ENCODE measurements around the gene ANKRD1. TPM values are rescaled to one million over a fixed set of nuclear protein-coding genes. Genes with fewer than 3 reads are reported as not detected.

Gene ANKRD1
- total RNA-seq, 4 donors from 2014 or later: 0.83 TPM; not detected in 3

- intact Hi-C loops (cut with DNase I): no loop called here
- 88% methylated on average over 3 of the region's 3 CpGs for WGBS
- DNase-seq (ENCODE audit: extremely low spot score): no peak
- peaks cover 0 to 6% (median 5%) of the 10 kb centered on the region in 4 donors for H3K4me1 ChIP-seq
- no peak overlapping the region for H3K4me3 ChIP-seq
- no peak overlapping the region for H3K27ac ChIP-seq (replicated peaks in 1 of 4)
- H3K36me3 ChIP-seq: peaks cover 0 to 9% (median 0%) of the 10 kb centered on the region in 4 donors
- TF ChIP-seq CTCF (IDR thresholded peaks at IDR 0.05) (no peak), POLR2AphosphoS5 (IDR thresholded peaks at IDR 0.05) (no peak), POLR2A (IDR thresholded peaks at IDR 0.05; ENCODE audit: low read depth) (no peak), EP300 (IDR thresholded peaks at IDR 0.05) (no peak)
- H3K27me3 ChIP-seq: peaks cover 0 to 34% (median 0%) of the 10 kb centered on the region in 4 donors
- H3K9me3 ChIP-seq: no peaks in the 10 kb centered on the region
Measured at GRCh38 chr10:90924552-90924951, 3.7 kb upstream of the ANKRD1 start.

DNA sequence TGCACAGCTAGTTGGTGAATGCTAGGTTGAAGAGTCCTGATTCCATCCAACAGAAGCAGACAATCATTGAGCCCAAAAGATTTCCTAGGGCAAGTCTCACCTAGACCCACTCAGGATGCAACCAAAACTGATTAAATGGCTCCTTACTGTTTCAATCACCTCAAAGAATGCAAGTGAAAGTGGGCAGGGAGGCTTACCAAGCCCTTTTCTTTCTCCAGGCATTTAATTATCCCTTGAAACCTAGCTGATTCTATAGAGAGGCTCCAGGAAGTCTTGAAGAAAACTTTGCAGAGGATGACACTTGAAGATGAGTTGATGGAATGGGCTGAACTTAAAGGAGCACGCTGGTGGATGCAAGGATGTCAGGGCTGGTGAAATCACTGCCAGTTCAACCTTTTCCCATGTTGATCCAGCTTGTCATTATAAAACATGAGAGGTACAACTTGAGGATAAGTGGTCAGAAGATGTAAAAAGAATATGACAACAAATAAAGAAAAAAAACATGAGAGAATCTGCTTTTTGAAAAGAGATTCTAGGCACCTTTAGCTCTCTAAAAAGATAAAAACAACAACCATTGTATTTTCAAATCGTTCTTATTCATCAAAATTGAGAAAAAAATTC, 2.3 kb upstream of the ANKRD1 start:
- no peaks in the 10 kb centered on the region for H3K9me3 ChIP-seq
- no peaks in the 10 kb centered on the region for H3K4me1 ChIP-seq
- no peak for DNase-seq (ENCODE audit: extremely low spot score)
- H3K27ac ChIP-seq (replicated peaks in 1 of 4): no peak overlapping the region
- H3K27me3 ChIP-seq: peaks cover 0 to 34% (median 0%) of the 10 kb centered on the region in 4 donors
- intact Hi-C loops (cut with DNase I): no loop called here
- WGBS: 67% methylated on average over 2 of the region's 2 CpGs
- H3K36me3 ChIP-seq: peaks cover 0 to 22% (median 0%) of the 10 kb centered on the region in 4 donors
- H3K4me3 ChIP-seq: no peak overlapping the region
- TF ChIP-seq POLR2A (IDR thresholded peaks at IDR 0.05; ENCODE audit: low read depth) (no peak), EP300 (IDR thresholded peaks at IDR 0.05) (no peak), CTCF (IDR thresholded peaks at IDR 0.05) (no peak), POLR2AphosphoS5 (IDR thresholded peaks at IDR 0.05) (no peak)

DNA sequence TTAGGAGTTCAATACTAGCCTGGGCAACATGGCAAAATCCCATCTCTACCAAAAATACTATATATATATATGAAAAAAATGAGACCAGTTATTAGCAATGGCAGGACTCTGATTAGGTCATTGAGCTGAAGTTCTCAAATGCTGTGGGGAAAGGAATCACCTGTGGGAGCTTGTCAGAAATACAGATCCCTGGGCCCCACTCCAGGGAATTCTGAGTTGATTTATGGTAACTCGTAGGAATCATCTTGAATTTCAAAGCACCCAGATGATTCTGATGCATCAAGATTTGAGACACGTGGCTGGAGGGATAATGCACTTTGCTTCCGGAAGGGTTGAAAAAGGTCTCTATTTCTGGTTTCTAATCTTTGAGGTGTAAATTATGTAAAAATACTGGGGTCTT, 1.0 kb upstream of the ANKRD1 start:
- Histone ChIP-seq H3K4me3 (no peak overlapping the region), H3K27me3 (peaks cover 0 to 38% (median 0%) of the 10 kb centered on the region in 4 donors), H3K9me3 (no peaks in the 10 kb centered on the region), H3K27ac (replicated peaks in 1 of 4) (no peak overlapping the region), H3K36me3 (peaks cover 0 to 35% (median 0%) of the 10 kb centered on the region in 4 donors), H3K4me1 (no peaks in the 10 kb centered on the region)
- WGBS: 78% methylated on average over 3 of the region's 3 CpGs
- TF ChIP-seq CTCF (IDR thresholded peaks at IDR 0.05): no peak
- TF ChIP-seq POLR2AphosphoS5 (IDR thresholded peaks at IDR 0.05): no peak
- TF ChIP-seq POLR2A (IDR thresholded peaks at IDR 0.05; ENCODE audit: low read depth): no peak
- TF ChIP-seq EP300 (IDR thresholded peaks at IDR 0.05): no peak
- intact Hi-C loops (cut with DNase I): no loop called here
- no peak for DNase-seq (ENCODE audit: extremely low spot score)

GRCh38 chr10:90919683-90920574, 958 bp downstream of the ANKRD1 start:
- no peak for TF ChIP-seq EP300 (IDR thresholded peaks at IDR 0.05)
- no peak for TF ChIP-seq POLR2A (IDR thresholded peaks at IDR 0.05; ENCODE audit: low read depth)
- TF ChIP-seq CTCF (IDR thresholded peaks at IDR 0.05): no peak
- TF ChIP-seq POLR2AphosphoS5 (IDR thresholded peaks at IDR 0.05): no peak
- no peak overlapping the region for H3K27ac ChIP-seq (replicated peaks in 1 of 4)

More at GRCh38 chr10:90919683-90920574, 958 bp downstream of the ANKRD1 start:
- intact Hi-C loops (cut with DNase I): no loop called here
- Histone ChIP-seq H3K36me3 (peaks cover 0 to 53% (median 0%) of the 10 kb centered on the region in 4 donors), H3K9me3 (no peaks in the 10 kb centered on the region), H3K27me3 (peaks cover 0 to 44% (median 0%) of the 10 kb centered on the region in 4 donors), H3K4me3 (no peak overlapping the region), H3K4me1 (no peaks in the 10 kb centered on the region)
- DNase-seq (ENCODE audit: extremely low spot score): no peak
- 60% methylated on average over 8 of the region's 8 CpGs for WGBS
